Transverse colon (tissue), 4 donors: ENCODE results near the gene TSPAN32. TPM values are rescaled to one million over a fixed set of nuclear protein-coding genes. Genes with fewer than 3 reads are reported as not detected.

Experiments used
- DNase-seq: peaks from one replicate; pipeline ENCODE4 v3.0.0-alpha.2; 2019
- H3K27ac ChIP-seq, 4 donors: fragments of 200-600 bp; sonication (generic); 2 replicates each; pipeline ENCODE4 v1.5.1; 2016 to 2018; ENCODE audit warnings: inconsistent platforms in 4 of 4
- H3K27me3 ChIP-seq: fragments of 200-600 bp; sonication (generic); 2 replicates; pipeline ENCODE4 v1.5.1; 2017; ENCODE audit warnings: inconsistent platforms
- H3K36me3 ChIP-seq, 4 donors: fragments of 200-600 bp; sonication (generic); 2 replicates each; pipeline ENCODE4 v1.5.1; 2017 to 2019; ENCODE audit warnings: inconsistent platforms in 4 of 4
- H3K4me1 ChIP-seq, 4 donors: fragments of 200-600 bp; sonication (generic); 2 replicates each; pipeline ENCODE4 v1.5.1; 2017 to 2020; ENCODE audit warnings: inconsistent platforms in 4 of 4
- H3K4me3 ChIP-seq, 4 donors: fragments of 200-600 bp; sonication (generic); 1 replicate in 1 of 4; 2 replicates in 3 of 4; pipeline versions ENCODE4 v1.5.1 to v1.6.1; 2017 to 2019; ENCODE audit warnings: inconsistent platforms in 4 of 4
- H3K9me3 ChIP-seq, 2 donors: fragments of 200-600 bp; sonication (generic); 2 replicates each; pipeline ENCODE4 v1.5.1; 2017 to 2019; ENCODE audit warnings: inconsistent platforms in 2 of 2
- CTCF ChIP-seq, 5 experiments: fragments of 200-600 bp in 3 of 5; fragments of 450-650 bp in 2 of 5; sonication (generic) in 3 of 5; IDR thresholded peaks; 1 replicate in 2 of 5; 2 replicates in 3 of 5; pipeline ENCODE4 v1.5.1; 2016 to 2017; ENCODE audit warnings: antibody characterized with exemption in 5 of 5, inconsistent platforms in 3 of 5, mild to moderate bottlenecking in 2 of 5, moderate library complexity in 1 of 5
- EP300 ChIP-seq: sonication (generic); formaldehyde crosslinking; IDR thresholded peaks from one replicate; pipeline ENCODE4 v1.6.1; 2017; ENCODE audit warnings: antibody characterized with exemption, low read depth
- POLR2A ChIP-seq: fragments of 450-650 bp; IDR thresholded peaks from one replicate; pipeline ENCODE4 v1.6.1; 2016; ENCODE audit warnings: antibody characterized with exemption, mild to moderate bottlenecking, moderate library complexity
- POLR2AphosphoS5 ChIP-seq, 3 donors: sonication (generic); formaldehyde crosslinking; IDR thresholded peaks; one replicate each; pipeline ENCODE4 v1.6.1; 2016; ENCODE audit warnings: antibody characterized with exemption in 3 of 3
- WGBS, 2 donors: methylation state at CpG; one replicate each; pipeline ENCODE4 v1.1.5; 2018; ENCODE audit warnings: low coverage in 1 of 2; 5-methylcytosine and 5-hydroxymethylcytosine counted together
- in situ Hi-C, 4 donors: fragments of 200-750 bp; cut with MboI; loops; one replicate each; pipeline versions ENCODE4 v1.15.0 to v1.15.1; 2017; ENCODE audit warnings: low sequenced_read_pairs in 3 of 4, low pct_ligation_motif_present in 1 of 4, low pct_unique_long_range_greater_than_20kb in 1 of 4
- intact Hi-C: fragments of 100-400 bp; cut with DNase I; formaldehyde crosslinking; loops from one replicate; pipeline ENCODE4 v1.15.1; 2023; ENCODE audit warnings: low total_unique reads
- total RNA-seq, 4 donors: library from RNA; depleted of rRNA; stranded (reverse); fragments of >200 nt; gene quantifications; one replicate each; pipeline ENCODE4 v1.1.0, GENCODE V29; 2016

TSPAN32 gene
- total RNA-seq, 4 donors from 2014 or later: 0.16 to 0.96 TPM; not detected in 2

- no peaks in the 10 kb centered on the region for H3K4me1 ChIP-seq
- H3K4me3 ChIP-seq: no peak overlapping the region
- no peak for DNase-seq
- intact Hi-C loops: loop anchor here (5.0 kb wide), 1 partner anchor 99 kb away; no protein-coding TSS in a partner anchor
- no peaks in the 10 kb centered on the region for H3K9me3 ChIP-seq
- H3K36me3 ChIP-seq: no peaks in the 10 kb centered on the region
- in situ Hi-C loops: loop anchor here in 3 of 4 donors (10.0 to 25.0 kb wide), 4 partner anchors 91 to 129 kb away; no protein-coding TSS in a partner anchor
- H3K27me3 ChIP-seq: no peaks in the 10 kb centered on the region
- 83 to 100% methylated on average over 3 to 17 of the region's 17 CpGs for WGBS, 2 donors
- no peak overlapping the region for H3K27ac ChIP-seq
- TF ChIP-seq CTCF (IDR thresholded peaks at IDR 0.05): no peak
- TF ChIP-seq POLR2AphosphoS5 (IDR thresholded peaks at IDR 0.05): no peak
Measured at GRCh38 chr11:2295971-2296912, 5.6 kb upstream of the TSPAN32 start.

GRCh38 chr11:2296913-2297622 is 4.7 kb upstream of the TSPAN32 start:
- intact Hi-C loops (loop anchor here (5.0 kb wide), 1 partner anchor 100 kb away; no protein-coding TSS in a partner anchor), in situ Hi-C loops (loop anchor here in 3 of 4 donors (10.0 to 25.0 kb wide), 4 partner anchors 92 to 128 kb away; no protein-coding TSS in a partner anchor)
- WGBS, 2 donors: 93% methylated on average over 12 of the region's 13 CpGs; no CpG with 5 or more reads in 1 of the 2 donors
- no peak for DNase-seq
- no peak overlapping the region for H3K27ac ChIP-seq
- H3K36me3 ChIP-seq: no peaks in the 10 kb centered on the region
- no peaks in the 10 kb centered on the region for H3K9me3 ChIP-seq
- TF ChIP-seq CTCF (IDR thresholded peaks at IDR 0.05) (no peak), POLR2AphosphoS5 (IDR thresholded peaks at IDR 0.05) (no peak), EP300 (no peak), POLR2A (no peak)
- no peak overlapping the region for H3K4me3 ChIP-seq
- H3K4me1 ChIP-seq: no peaks in the 10 kb centered on the region
- no peaks in the 10 kb centered on the region for H3K27me3 ChIP-seq

GRCh38 chr11:2297623-2298030 is 4.2 kb upstream of the TSPAN32 start:
- Histone ChIP-seq H3K36me3 (no peaks in the 10 kb centered on the region), H3K9me3 (no peaks in the 10 kb centered on the region), H3K27ac (no peak overlapping the region), H3K4me3 (no peak overlapping the region), H3K27me3 (no peaks in the 10 kb centered on the region), H3K4me1 (peaks cover 0 to 5% (median 2%) of the 10 kb centered on the region in 4 donors)
- DNase-seq: no peak
- WGBS, 2 donors: 64% methylated on average over 1 of the region's 1 CpG; no CpG with 5 or more reads in 1 of the 2 donors
- TF ChIP-seq POLR2A: no peak
- TF ChIP-seq POLR2AphosphoS5 (IDR thresholded peaks at IDR 0.05): no peak
- no peak for TF ChIP-seq EP300
- TF ChIP-seq CTCF (IDR thresholded peaks at IDR 0.05): no peak
- intact Hi-C loops (loop anchor here (5.0 kb wide), 1 partner anchor 100 kb away; no protein-coding TSS in a partner anchor), in situ Hi-C loops (loop anchor here in 3 of 4 donors (10.0 to 25.0 kb wide), 4 partner anchors 93 to 127 kb away; no protein-coding TSS in a partner anchor)
